T-helper 2 cell (primary cell): ENCODE measurements around the gene CUL4A.
A peak's percentile ranks its signal among the peaks of the same experiment; 100 is the strongest.

Source experiments
- DNase-seq, 5 experiments: peaks; one replicate each; pipeline versions ENCODE4 v3.0.0 to v3.0.0-alpha.2; 2012 to 2022

CUL4A gene

GRCh38 chr13:113208421-113209335 is 735 bp upstream of the CUL4A start, which contains the start of gene PCID2:
TSS of gene PCID2 (minus strand) at chr13:113208669. CDS start at chr13:113208634, 35 bp downstream.
- peak; percentile 76 to 96 (median 85) for DNase-seq

GRCh38 chr13:113209759-113210421 is 477 bp downstream of the CUL4A start:
- DNase-seq = peak; percentile 51 to 85 (median 81)

GRCh38 chr13:113210833-113211232 is 1.4 kb downstream of the CUL4A start:
- no peak for DNase-seq

GRCh38 chr13:113211774-113212173 is 2.4 kb downstream of the CUL4A start:
- peak in 1 of 5 experiments; percentile 43 for DNase-seq

GRCh38 chr13:113216254-113217048 is 7.0 kb downstream of the CUL4A start:
- peak in 1 of 5 experiments; percentile 32 for DNase-seq

GRCh38 chr13:113218586-113218985 is 9.2 kb downstream of the CUL4A start:
- DNase-seq = no peak

GRCh38 chr13:113219256-113219940 is 10.0 kb downstream of the CUL4A start:
- DNase-seq = no peak

- DNase-seq = no peak
Observed at GRCh38 chr13:113220141-113220598, 10.8 kb downstream of the CUL4A start.

- DNase-seq = no peak
Observed at GRCh38 chr13:113220877-113221276, 11.5 kb downstream of the CUL4A start.

GRCh38 chr13:113223070-113223469 is 13.7 kb downstream of the CUL4A start:
- DNase-seq = no peak

- DNase-seq = no peak
Observed at GRCh38 chr13:113224486-113224885, 15.1 kb downstream of the CUL4A start.

- no peak for DNase-seq
Observed at GRCh38 chr13:113225515-113225914, 16.1 kb downstream of the CUL4A start.

- no peak for DNase-seq
Observed at GRCh38 chr13:113226873-113227450, 17.5 kb downstream of the CUL4A start.

GRCh38 chr13:113229161-113229560 is 19.7 kb downstream of the CUL4A start:
- DNase-seq = no peak

- no peak for DNase-seq
Observed at GRCh38 chr13:113229791-113230190, 20.4 kb downstream of the CUL4A start.

- DNase-seq = no peak
Observed at GRCh38 chr13:113231306-113232207, 22.1 kb downstream of the CUL4A start.

GRCh38 chr13:113232208-113233003 is 23.0 kb downstream of the CUL4A start:
- no peak for DNase-seq

GRCh38 chr13:113233101-113233500 is 23.7 kb downstream of the CUL4A start:
- DNase-seq = no peak

GRCh38 chr13:113238536-113238935 is 29.1 kb downstream of the CUL4A start:
- DNase-seq = no peak

- no peak for DNase-seq
Observed at GRCh38 chr13:113239357-113239756, 29.9 kb downstream of the CUL4A start.
